SK-N-SH treated with all-trans-retinoic acid at 6 μM for 48 hours (cell line): ENCODE measurements around the gene ZNF697.

Experiments used
- ATAC-seq: fragments of 200-7000 bp; cut with Tn5 transposase; 3 replicates; pipeline ENCODE4 v1.9.1; 2020; ENCODE audit warnings: mild to moderate bottlenecking, moderate library complexity
- ARNTL ChIP-seq: fragments of 450-650 bp; formaldehyde crosslinking; IDR thresholded peaks from 2 replicates; pipeline ENCODE4 v1.5.0; 2020; ENCODE audit warnings: low read depth, mild to moderate bottlenecking, moderate library complexity, borderline replicate concordance
- BACH2 ChIP-seq: fragments of 250-450 bp; sonication (Bioruptor Pico); IDR thresholded peaks from 2 replicates; pipeline ENCODE4 v1.9.0; 2021; ENCODE audit warnings: mild to moderate bottlenecking, borderline replicate concordance
- CSDC2 ChIP-seq: fragments of 250-450 bp; sonication (Bioruptor Pico); IDR thresholded peaks from 2 replicates; pipeline ENCODE4 v1.5.0; 2020; ENCODE audit warnings: mild to moderate bottlenecking, moderate library complexity
- ESRRG ChIP-seq: fragments of 250-450 bp; sonication (Bioruptor Pico); IDR thresholded peaks from 2 replicates; pipeline ENCODE4 v1.6.1; 2021; ENCODE audit warnings: mild to moderate bottlenecking
- GLIS3 ChIP-seq: fragments of 250-450 bp; sonication (Bioruptor Pico); IDR thresholded peaks from 2 replicates; pipeline ENCODE4 v1.5.0; 2020; ENCODE audit warnings: mild to moderate bottlenecking, moderate library complexity
- ISL1 ChIP-seq: fragments of 250-450 bp; sonication (Bioruptor Pico); IDR thresholded peaks from 2 replicates; pipeline ENCODE4 v2.1.2; 2022; ENCODE audit warnings: mild to moderate bottlenecking, moderate library complexity
- OSR1 ChIP-seq: fragments of 250-450 bp; sonication (Bioruptor Pico); IDR thresholded peaks from 2 replicates; pipeline ENCODE4 v1.8.0; 2022; ENCODE audit warnings: moderate library complexity, mild to moderate bottlenecking, inconsistent platforms
- PATZ1 ChIP-seq: fragments of 250-450 bp; sonication (Bioruptor Pico); IDR thresholded peaks from 2 replicates; pipeline ENCODE4 v1.8.0; 2020; ENCODE audit warnings: mild to moderate bottlenecking, moderate library complexity, borderline replicate concordance
- POU6F1 ChIP-seq: fragments of 250-450 bp; sonication (Bioruptor Pico); IDR thresholded peaks from 2 replicates; pipeline ENCODE4 v1.8.0; 2021; ENCODE audit warnings: low read depth, mild to moderate bottlenecking, moderate library complexity, borderline replicate concordance
- PPARA ChIP-seq: fragments of 250-450 bp; sonication (Bioruptor Pico); IDR thresholded peaks from 2 replicates; pipeline ENCODE4 v1.5.0; 2020; ENCODE audit warnings: mild to moderate bottlenecking, borderline replicate concordance
- SNAI2 ChIP-seq: fragments of 250-450 bp; sonication (Bioruptor Pico); IDR thresholded peaks from 2 replicates; pipeline ENCODE4 v1.5.0; 2020; ENCODE audit warnings: mild to moderate bottlenecking, moderate library complexity
- TCF4 ChIP-seq: fragments of 250-450 bp; sonication (Bioruptor Pico); IDR thresholded peaks from 2 replicates; pipeline ENCODE4 v1.8.0; 2021; ENCODE audit warnings: mild to moderate bottlenecking, moderate library complexity, borderline replicate concordance
- TOX ChIP-seq: fragments of 250-450 bp; sonication (Bioruptor Pico); IDR thresholded peaks from 2 replicates; pipeline ENCODE4 v1.8.0; 2021; ENCODE audit warnings: mild to moderate bottlenecking, moderate library complexity, borderline replicate concordance
- ZC3H10 ChIP-seq: fragments of 250-450 bp; sonication (Bioruptor Pico); IDR thresholded peaks from 2 replicates; pipeline ENCODE4 v1.5.1; 2021; ENCODE audit warnings: mild to moderate bottlenecking, moderate library complexity
- ZFP3 ChIP-seq: fragments of 250-450 bp; sonication (Bioruptor Pico); IDR thresholded peaks from 2 replicates; pipeline ENCODE4 v1.5.0; 2020; ENCODE audit warnings: mild to moderate bottlenecking, moderate library complexity
- ZFP30 ChIP-seq: fragments of 450-650 bp; formaldehyde crosslinking; IDR thresholded peaks from 2 replicates; pipeline ENCODE4 v1.5.0; 2022; ENCODE audit warnings: mild to moderate bottlenecking, moderate library complexity
- ZNF565 ChIP-seq: fragments of 450-650 bp; formaldehyde crosslinking; conservative IDR thresholded peaks from 2 replicates; pipeline ENCODE4 v1.5.0; 2020; ENCODE audit warnings: low read depth, mild to moderate bottlenecking, moderate library complexity
- ZNF70 ChIP-seq: fragments of 450-650 bp; formaldehyde crosslinking; IDR thresholded peaks from 2 replicates; pipeline ENCODE4 v1.5.0; 2020; ENCODE audit warnings: mild to moderate bottlenecking, moderate library complexity
- ZNF8 ChIP-seq: fragments of 450-650 bp; formaldehyde crosslinking; IDR thresholded peaks from 2 replicates; pipeline ENCODE4 v1.5.0; 2020; ENCODE audit warnings: mild to moderate bottlenecking, moderate library complexity
- TF ChIP-seq, protein P1 (sequence below): fragments of 250-450 bp; sonication (Bioruptor Pico); IDR thresholded peaks from 2 replicates; pipeline ENCODE4 v1.5.1; 2020; ENCODE audit warnings: low read depth, mild to moderate bottlenecking, moderate library complexity
- TF ChIP-seq, protein P2 (sequence below): fragments of 250-450 bp; sonication (Bioruptor Pico); IDR thresholded peaks from 2 replicates; pipeline ENCODE4 v1.5.0; 2020; ENCODE audit warnings: mild to moderate bottlenecking, moderate library complexity
- TF ChIP-seq, protein P3 (sequence below): fragments of 250-450 bp; sonication (Bioruptor Pico); IDR thresholded peaks from 2 replicates; pipeline ENCODE4 v1.5.1; 2021; ENCODE audit warnings: mild to moderate bottlenecking, moderate library complexity

The ZNF697 gene

GRCh38 chr1:119686661-119687060 is 38.6 kb upstream of the ZNF697 start:
- TF ChIP-seq ESRRG (CRISPR knock-in tag) (no peak), ARNTL (CRISPR knock-in tag) (no peak), ZFP3 (CRISPR knock-in tag) (no peak), ZNF8 (CRISPR knock-in tag) (no peak), TCF4 (CRISPR knock-in tag) (no peak), TOX (CRISPR knock-in tag) (no peak), POU6F1 (CRISPR knock-in tag) (no peak), CSDC2 (CRISPR knock-in tag) (no peak), BACH2 (CRISPR knock-in tag) (no peak), OSR1 (no peak), ZNF565 (CRISPR knock-in tag) (no peak), PPARA (no peak), ZNF70 (CRISPR knock-in tag) (no peak), ZFP30 (CRISPR knock-in tag) (no peak), ZC3H10 (CRISPR knock-in tag) (no peak), PATZ1 (CRISPR knock-in tag) (no peak)
- TF ChIP-seq, protein P1, sequence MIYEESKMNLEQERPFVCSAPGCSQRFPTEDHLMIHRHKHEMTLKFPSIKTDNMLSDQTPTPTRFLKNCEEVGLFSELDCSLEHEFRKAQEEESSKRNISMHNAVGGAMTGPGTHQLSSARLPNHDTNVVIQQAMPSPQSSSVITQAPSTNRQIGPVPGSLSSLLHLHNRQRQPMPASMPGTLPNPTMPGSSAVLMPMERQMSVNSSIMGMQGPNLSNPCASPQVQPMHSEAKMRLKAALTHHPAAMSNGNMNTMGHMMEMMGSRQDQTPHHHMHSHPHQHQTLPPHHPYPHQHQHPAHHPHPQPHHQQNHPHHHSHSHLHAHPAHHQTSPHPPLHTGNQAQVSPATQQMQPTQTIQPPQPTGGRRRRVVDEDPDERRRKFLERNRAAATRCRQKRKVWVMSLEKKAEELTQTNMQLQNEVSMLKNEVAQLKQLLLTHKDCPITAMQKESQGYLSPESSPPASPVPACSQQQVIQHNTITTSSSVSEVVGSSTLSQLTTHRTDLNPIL, result no peak
- TF ChIP-seq, protein P2, sequence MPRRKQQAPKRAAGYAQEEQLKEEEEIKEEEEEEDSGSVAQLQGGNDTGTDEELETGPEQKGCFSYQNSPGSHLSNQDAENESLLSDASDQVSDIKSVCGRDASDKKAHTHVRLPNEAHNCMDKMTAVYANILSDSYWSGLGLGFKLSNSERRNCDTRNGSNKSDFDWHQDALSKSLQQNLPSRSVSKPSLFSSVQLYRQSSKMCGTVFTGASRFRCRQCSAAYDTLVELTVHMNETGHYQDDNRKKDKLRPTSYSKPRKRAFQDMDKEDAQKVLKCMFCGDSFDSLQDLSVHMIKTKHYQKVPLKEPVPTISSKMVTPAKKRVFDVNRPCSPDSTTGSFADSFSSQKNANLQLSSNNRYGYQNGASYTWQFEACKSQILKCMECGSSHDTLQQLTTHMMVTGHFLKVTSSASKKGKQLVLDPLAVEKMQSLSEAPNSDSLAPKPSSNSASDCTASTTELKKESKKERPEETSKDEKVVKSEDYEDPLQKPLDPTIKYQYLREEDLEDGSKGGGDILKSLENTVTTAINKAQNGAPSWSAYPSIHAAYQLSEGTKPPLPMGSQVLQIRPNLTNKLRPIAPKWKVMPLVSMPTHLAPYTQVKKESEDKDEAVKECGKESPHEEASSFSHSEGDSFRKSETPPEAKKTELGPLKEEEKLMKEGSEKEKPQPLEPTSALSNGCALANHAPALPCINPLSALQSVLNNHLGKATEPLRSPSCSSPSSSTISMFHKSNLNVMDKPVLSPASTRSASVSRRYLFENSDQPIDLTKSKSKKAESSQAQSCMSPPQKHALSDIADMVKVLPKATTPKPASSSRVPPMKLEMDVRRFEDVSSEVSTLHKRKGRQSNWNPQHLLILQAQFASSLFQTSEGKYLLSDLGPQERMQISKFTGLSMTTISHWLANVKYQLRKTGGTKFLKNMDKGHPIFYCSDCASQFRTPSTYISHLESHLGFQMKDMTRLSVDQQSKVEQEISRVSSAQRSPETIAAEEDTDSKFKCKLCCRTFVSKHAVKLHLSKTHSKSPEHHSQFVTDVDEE (CRISPR knock-in tag), result no peak
- TF ChIP-seq, protein P3, sequence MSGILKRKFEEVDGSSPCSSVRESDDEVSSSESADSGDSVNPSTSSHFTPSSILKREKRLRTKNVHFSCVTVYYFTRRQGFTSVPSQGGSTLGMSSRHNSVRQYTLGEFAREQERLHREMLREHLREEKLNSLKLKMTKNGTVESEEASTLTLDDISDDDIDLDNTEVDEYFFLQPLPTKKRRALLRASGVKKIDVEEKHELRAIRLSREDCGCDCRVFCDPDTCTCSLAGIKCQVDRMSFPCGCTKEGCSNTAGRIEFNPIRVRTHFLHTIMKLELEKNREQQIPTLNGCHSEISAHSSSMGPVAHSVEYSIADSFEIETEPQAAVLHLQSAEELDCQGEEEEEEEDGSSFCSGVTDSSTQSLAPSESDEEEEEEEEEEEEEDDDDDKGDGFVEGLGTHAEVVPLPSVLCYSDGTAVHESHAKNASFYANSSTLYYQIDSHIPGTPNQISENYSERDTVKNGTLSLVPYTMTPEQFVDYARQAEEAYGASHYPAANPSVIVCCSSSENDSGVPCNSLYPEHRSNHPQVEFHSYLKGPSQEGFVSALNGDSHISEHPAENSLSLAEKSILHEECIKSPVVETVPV (CRISPR knock-in tag), result no peak
- TF ChIP-seq, all 23 proteins: peak for 0
- no peak for ATAC-seq

- no peak for ATAC-seq
- TF ChIP-seq PATZ1 (CRISPR knock-in tag) (no peak), CSDC2 (CRISPR knock-in tag) (no peak), PPARA (no peak), SNAI2 (CRISPR knock-in tag) (no peak), ISL1 (CRISPR knock-in tag) (no peak), ZFP30 (CRISPR knock-in tag) (no peak), ZNF8 (CRISPR knock-in tag) (no peak), GLIS3 (CRISPR knock-in tag) (no peak), ZNF70 (CRISPR knock-in tag) (no peak), ESRRG (CRISPR knock-in tag) (no peak), TOX (CRISPR knock-in tag) (no peak), OSR1 (no peak), ZNF565 (CRISPR knock-in tag) (no peak)
- TF ChIP-seq, protein P3 (CRISPR knock-in tag), result no peak
- TF ChIP-seq, protein P1, result no peak
- TF ChIP-seq, protein P2 (CRISPR knock-in tag), result no peak
Measured at GRCh38 chr1:119683893-119684292, 35.8 kb upstream of the ZNF697 start.
